NCI-H510A (cell line): Measurements from ENCODE around the gene EXD1.

Experiments used
- DNase-seq: peaks from one replicate; lab custom pipeline; 2025; lab: John Stamatoyannopoulos, UW

Gene EXD1

GRCh38 chr15:41231422-41232226 lies 1.1 kb upstream of the EXD1 start:
- no peak for DNase-seq

- DNase-seq = no peak
Measured at GRCh38 chr15:41230345-41230649, 260 bp downstream of the EXD1 start.

GRCh38 chr15:41219381-41219780 lies 11.2 kb downstream of the EXD1 start:
- DNase-seq = no peak

GRCh38 chr15:41218851-41219250 lies 11.7 kb downstream of the EXD1 start:
- no peak for DNase-seq

- no peak for DNase-seq
Measured at GRCh38 chr15:41215708-41216107, 14.8 kb downstream of the EXD1 start.

GRCh38 chr15:41207687-41208448 lies 22.7 kb downstream of the EXD1 start:
- DNase-seq = no peak

GRCh38 chr15:41205315-41205714 lies 25.2 kb downstream of the EXD1 start:
- no peak for DNase-seq

- no peak for DNase-seq
Measured at GRCh38 chr15:41203395-41203794, 27.2 kb downstream of the EXD1 start.

GRCh38 chr15:41199470-41199869 lies 31.1 kb downstream of the EXD1 start:
- DNase-seq = no peak

- no peak for DNase-seq
Measured at GRCh38 chr15:41194444-41194843, 36.1 kb downstream of the EXD1 start.

- DNase-seq = no peak
Measured at GRCh38 chr15:41183581-41183980, 47.0 kb downstream of the EXD1 start.

GRCh38 chr15:41182266-41182665 lies 48.3 kb downstream of the EXD1 start:
- no peak for DNase-seq

GRCh38 chr15:41180206-41180789 lies 50.3 kb downstream of the EXD1 start:
- DNase-seq = no peak

- DNase-seq = no peak
Measured at GRCh38 chr15:41169781-41170180, 60.8 kb downstream of the EXD1 start.

- DNase-seq = no peak
Measured at GRCh38 chr15:41169086-41169485, 61.5 kb downstream of the EXD1 start.

- DNase-seq = no peak
Measured at GRCh38 chr15:41161736-41162135, 68.8 kb downstream of the EXD1 start.

- no peak for DNase-seq
Measured at GRCh38 chr15:41161336-41161735, 69.2 kb downstream of the EXD1 start.

GRCh38 chr15:41160639-41161315 lies 69.8 kb downstream of the EXD1 start:
- DNase-seq = no peak

GRCh38 chr15:41154412-41154811 lies 76.1 kb downstream of the EXD1 start:
- DNase-seq = no peak

- DNase-seq = no peak
Measured at GRCh38 chr15:41153733-41154132, 76.8 kb downstream of the EXD1 start.

- DNase-seq = no peak
Measured at GRCh38 chr15:41151451-41152005, 79.0 kb downstream of the EXD1 start.

GRCh38 chr15:41150279-41150678 lies 80.3 kb downstream of the EXD1 start:
- no peak for DNase-seq
